Measurements from ENCODE around the gene AP3S2.

- TF ChIP-seq CTCF (IDR thresholded peaks at IDR 0.05): no peak
- TF ChIP-seq EZH2 (IDR thresholded peaks at IDR 0.05; ENCODE audit: borderline replicate concordance, insufficient read depth, low read depth, low read length, poor library complexity, severe bottlenecking): no peak
Measured at GRCh38 chr15:89893696-89894447, at the start of gene AP3S2.

All from B cell (primary cell).